GM18909 (cell line): Measurements from ENCODE around the gene LDLRAP1.
A peak's percentile ranks its signal among the peaks of the same experiment; 100 is the strongest.
"Not testable (repeated sequence)": the region's sequence is repeated elsewhere in the genome, so short reads cannot be mapped to it uniquely, and the experiment has no call there.

Experiments
- ATAC-seq: cut with Tn5 transposase; IDR thresholded peaks from one replicate; pipeline ENCODE4 v1.9.1; 2021; ENCODE audit warnings: mild to moderate bottlenecking; ENCODE audit not compliant: unreplicated experiment, poor library complexity

LDLRAP1 gene

DNA sequence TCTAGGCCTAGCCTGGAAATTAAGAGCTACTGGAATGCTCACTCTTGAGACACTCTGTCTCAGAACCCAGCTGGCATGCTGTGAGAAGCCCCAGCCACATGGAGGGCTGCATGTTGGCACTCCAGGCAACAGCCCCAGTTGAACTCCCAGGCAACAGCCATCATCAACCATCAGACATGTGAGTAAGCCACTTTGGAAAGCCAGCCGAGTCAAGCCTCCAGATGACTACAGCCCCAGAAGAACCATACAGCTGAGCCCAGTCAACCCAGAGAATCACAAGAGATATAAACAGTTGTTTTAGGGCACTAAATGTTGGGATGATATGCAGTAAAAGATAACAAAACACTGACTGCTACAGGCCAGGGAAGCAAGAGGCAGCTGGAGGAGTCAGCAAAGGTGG, 55.5 kb downstream of the LDLRAP1 start:
- ATAC-seq, result no peak

DNA sequence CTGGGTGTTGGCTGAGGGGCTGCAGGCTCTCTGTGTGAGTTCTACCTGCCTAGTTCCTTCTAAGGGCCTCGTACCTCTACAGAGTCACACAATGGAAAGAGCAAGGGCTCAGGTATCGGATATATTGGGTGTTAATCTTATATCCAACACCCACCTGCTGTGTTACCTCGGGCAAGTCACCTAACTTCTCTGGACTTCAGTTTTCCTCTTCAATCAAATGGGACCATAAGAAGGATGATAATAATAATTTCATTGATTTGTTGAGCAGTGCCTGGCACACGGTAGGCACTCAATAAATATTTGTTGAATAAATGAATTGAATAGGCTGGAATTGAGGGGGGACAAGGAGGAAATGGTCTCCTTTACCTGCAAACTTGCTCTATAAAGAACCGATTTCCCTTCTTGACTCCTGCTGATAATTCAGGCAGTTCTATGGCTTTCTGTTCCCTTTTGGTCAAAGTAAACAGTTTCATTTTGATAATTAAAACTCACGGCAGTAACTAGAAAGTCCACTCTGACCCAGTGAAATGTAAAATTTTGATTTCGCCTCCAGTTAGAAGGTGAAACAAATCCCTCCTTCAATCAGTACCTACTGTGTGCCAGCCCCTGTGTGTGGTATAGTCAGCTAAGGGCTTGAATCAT, 56.7 kb downstream of the LDLRAP1 start:
- no peak for ATAC-seq

DNA sequence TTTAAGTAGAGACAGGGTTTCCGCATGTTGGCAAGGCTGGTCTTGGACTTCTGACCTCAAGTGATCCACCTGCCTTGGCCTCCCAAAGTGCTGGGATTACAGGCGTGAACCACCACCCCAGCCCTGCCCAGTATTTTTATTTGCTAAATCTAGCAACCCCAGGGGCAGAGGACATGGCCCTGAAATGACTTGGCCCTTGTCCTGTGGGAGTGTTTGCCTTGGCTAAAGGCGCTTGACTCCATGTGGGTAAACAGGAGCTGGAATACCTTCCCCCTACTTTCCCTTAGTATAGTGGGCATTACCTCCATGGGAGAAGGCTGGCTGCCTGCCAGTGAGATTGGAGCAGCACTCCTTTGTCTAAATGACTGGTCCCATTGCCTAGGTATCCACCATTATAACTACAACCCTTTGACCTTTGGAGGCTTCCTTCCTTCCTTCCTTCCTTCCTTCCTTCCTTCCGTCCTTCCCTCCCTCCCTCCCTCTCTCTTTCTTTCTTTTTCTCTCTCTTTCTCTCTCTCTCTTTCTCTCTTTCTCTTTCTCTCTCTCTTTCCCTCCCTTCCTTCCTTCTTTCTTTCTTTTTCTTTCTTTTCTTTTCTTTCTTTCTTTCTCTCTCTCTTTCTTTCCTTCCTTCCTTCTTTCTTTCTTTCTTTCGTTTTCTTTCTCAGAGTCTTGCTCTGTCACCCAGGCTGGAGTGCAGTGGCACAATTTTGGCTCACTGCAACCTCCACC, 57.7 kb downstream of the LDLRAP1 start:
- not testable (repeated sequence) for ATAC-seq

DNA sequence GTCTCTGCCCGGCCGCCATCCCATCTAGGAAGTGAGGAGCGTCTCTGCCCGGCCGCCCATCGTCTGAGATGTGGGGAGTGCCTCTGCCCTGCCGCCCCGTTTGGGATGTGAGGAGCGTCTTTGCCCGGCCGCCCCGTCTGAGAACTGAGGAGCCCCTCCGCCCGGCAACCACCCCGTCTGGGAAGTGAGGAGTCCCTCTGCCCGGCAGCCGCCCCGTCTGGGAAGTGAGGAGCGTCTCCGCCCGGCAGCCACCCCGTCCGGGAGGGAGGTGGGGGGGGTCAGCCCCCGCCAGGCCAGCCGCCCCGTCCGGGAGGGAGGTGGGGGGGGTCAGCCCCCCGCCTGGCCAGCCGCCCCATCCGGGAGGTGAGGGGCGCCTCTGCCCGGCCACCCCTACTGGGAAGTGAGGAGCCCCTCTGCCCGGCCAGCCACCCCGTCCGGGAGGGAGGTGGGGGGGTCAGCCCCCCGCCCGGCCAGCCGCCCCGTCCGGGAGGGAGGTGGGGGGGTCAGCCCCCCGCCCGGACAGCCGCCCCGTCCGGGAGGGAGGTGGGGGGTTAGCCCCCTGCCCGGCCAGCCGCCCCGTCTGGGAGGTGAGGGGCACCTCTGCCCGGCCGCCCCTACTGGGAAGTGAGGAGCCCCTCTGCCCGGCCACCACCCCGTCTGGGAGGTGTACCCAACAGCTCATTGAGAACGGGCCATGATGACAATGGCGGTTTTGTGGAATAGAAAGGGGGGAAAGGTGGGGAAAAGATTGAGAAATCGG, 60.6 kb downstream of the LDLRAP1 start:
- ATAC-seq, result not testable (repeated sequence)

DNA sequence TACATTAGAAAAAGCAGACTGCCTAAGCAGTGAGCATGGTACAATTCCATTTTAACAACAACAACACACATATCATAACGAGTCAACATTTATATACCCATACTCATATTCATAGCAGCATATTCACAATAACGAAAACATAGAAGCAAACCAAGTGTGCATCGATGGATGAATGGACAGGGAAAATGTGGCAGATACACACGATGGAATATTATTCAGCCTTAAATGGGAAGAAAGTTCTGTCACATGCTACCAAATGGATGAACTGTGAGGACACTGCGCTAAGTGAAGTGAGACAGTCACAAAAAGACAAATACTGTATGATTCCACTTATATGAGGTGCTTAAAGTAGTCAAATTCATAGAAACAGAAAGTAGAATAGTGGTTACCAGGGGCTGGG, 63.7 kb downstream of the LDLRAP1 start:
- ATAC-seq, result no peak

DNA sequence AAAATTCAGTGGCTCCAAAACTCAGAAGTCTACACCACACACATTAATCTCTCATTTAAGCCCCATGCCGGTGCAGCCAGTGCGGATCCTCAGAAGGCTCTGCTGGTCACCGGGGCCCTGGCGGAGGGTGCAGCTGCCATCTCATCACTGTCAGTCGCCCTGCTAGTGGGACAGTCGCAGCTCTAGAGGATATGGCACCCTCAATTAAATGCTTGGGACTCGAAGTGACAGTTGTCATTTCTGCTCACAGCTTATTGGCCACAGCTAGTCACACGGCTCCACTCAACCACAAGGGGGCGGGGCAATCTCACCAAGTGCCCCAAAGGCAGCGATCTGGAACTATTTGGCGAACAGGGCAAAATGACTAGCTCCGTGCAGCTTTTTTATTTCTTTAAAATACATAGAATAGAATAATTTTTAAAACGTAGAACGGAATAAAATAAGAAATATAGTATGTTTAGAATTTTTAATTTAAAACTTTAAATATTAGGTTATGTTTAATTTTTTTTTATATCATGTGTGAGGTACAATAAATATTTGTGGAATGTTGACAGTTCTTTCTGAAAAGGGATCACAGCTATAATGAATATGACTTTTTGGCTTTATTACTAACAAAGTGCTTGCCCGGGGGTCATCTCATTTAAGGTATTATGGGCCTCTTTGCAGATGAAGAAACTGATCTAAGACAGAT, 65.2 kb downstream of the LDLRAP1 start:
- ATAC-seq, result peak; percentile 74

DNA sequence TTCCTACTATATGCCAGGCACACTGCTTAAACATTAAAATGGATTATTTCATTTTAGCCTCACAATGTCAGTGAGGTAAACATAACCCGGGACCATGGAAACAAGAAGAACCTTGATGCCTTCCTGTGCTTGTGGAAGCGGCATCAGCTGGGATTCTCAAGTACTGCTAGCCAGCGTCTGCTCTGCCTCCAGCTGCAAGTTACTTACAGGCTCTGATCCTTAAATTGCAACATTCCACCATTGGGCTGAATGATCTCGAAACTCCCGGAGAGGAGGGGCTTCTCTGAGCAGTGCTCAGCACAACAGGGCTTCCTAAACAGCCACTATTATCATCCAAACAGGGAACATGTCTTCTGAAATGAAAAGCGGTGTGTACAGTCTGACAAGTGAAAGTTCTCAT, 66.5 kb downstream of the LDLRAP1 start:
- no peak for ATAC-seq

DNA sequence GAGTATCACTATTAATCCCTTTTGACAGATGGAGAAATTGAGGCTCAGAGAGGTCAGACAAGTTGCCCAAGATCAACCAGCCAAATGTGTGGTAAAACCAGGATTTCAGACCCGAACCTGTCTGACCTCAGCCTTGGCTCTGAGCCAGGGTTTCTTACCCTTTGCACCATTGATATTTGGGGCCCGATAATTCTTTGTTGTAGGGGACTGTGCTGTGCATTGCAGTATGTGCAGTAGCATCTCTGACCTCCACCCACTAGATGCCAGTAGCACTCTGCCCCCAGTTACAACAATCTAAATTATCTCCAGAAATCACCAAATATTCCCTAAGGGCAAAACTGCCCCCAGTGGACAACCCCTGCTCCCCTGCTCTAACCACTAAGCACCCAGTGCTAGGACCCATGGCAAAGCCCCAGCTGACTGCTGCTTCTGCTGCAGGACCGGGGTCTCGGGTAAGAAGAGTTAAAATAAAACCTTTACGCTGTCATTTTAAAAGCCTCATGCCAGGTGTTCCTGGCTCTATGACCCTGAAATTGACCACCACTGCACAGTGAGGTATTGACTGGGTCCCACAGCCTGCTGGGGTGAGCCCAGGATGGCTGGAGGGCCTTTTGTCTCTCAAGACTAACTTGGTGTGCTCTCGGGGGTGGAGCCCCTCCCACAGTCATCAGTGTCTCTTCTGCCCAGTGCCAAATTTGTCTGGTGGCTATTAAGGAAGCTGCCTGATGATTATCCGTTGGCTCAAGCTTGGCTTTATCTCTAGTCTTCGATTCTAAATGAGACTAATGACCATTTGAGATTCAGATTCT, 67.6 kb downstream of the LDLRAP1 start:
- ATAC-seq, result no peak

DNA sequence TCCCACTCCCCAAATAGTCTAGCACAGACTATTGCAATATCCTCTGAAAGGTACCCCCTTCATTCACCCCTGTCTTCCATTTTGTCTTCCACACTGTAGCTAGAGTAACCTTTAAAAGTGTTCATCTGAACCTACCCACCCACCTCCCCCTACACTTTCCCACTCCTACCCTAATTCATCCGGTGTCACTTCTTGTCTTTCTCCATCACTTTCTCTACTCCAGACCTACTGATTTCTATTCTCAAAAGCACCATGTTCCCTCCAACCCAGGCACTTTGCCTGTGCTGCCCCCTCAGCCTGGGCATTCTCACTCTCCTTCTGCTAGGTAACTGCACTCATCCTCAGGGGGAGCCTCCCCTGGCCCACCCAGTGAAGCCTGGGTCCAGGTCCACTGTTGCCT, 68.4 kb downstream of the LDLRAP1 start:
- ATAC-seq, result no peak

DNA sequence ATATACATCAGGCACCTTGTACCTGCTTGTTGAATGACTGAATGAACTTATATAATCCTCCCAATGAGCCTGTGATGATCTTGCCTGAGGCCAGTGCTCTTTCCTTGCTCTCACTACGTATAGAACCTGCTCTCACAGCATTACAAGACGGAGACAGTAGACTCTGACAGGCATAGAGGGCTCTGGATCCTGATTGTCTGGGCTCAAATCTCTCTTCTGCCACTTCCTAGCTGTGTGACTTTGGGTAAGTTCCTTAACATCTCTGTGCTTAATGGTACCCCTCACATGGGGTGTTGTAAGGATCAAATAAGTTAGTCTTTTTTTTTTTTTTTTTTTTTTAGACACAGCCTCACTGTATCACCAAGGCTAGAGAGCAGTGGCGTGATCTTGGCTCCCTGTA, 69.0 kb downstream of the LDLRAP1 start:
- no peak for ATAC-seq

DNA sequence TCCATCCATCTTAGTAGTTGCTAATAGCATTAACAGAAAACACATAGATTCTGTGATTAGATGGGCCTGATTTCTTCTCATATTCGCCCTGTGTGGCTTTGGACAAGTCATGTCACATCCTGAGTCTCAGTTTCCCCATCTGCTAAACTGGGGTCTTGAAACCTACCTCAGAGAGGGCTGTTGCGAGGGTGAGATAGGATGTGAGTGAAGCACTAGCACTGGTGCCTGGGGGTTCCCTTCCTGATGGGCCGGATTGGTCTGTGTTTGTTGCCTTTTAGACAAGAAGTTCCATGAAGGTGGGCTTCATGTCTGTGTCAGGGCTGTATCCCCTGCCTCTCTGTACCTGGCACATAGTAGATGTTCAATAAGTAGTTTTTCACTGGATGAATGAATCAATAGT, 69.7 kb downstream of the LDLRAP1 start:
- ATAC-seq, result no peak

DNA sequence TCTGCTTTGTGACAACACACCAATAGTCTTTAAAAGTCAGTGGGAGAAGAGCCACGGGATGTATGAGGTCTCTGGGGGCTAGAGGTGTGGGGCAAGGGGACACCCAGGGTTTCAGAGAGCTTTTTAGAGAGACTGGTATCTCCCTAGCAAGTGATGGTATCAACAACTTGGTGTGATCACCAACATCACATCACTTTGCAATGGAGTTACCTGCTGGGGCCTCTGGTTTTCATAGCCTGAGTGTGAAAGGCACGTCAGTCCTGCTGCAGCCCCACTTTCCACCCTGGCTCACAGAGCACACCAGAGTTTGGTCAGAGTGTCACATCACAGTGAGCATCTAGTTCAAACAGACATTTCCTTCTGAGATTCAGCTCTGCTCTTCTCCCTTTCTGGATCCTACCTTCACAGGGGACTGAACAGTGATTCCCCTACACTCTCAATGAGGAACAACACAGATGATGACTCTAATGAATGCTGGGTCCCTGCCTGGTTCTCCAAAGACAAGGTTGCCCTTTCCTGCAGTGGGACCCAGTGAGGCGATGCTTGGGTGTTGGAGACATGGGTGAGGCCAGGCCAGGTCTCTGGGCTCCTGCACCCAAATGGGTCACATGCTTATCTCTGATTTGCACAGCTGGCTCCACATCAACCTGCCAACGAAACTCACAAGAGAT, 71.2 kb downstream of the LDLRAP1 start:
- no peak for ATAC-seq

DNA sequence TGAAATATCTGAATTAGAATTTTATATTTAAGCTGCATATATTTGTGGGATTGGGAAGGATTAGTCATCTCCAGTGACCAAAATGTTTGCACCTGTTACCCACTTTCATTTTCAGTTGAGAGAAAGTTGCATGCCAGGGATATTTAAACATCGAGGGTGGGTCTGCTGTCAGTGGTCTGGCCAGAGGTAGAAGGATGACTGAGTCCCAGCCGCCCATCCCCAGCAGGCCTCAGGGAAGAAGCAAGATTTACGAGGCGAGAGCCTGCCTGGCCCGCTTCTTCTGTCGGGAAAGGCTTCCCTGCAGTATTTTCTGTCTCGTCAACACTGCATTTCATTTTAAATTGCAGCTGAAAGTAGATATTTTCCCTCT, 71.8 kb downstream of the LDLRAP1 start:
- ATAC-seq, result no peak

DNA sequence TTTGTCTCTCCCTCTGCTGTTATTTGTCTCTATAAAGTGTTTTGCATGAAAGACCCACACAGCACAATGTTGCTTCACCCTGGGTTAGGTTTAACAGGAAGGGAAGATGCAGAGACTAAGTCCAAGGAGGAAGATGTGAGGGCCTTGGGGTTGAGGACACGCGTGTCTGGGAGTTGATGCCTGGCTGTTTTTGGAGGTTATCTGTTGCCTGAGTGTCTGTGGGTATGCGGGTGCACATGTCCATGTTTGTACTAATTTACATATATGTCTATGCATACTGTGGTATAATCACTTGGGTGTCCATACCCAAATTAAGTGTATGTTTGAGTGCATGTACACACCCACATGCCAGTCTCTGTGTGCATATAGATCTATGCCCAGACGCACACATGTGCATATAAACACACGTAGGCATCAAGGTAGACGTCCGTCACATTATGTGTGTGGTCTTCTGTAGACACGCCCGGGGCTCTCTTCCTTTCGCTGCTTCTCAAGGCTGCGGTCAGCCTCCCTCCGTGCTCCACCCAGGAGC, 72.2 kb downstream of the LDLRAP1 start:
- no peak for ATAC-seq

DNA sequence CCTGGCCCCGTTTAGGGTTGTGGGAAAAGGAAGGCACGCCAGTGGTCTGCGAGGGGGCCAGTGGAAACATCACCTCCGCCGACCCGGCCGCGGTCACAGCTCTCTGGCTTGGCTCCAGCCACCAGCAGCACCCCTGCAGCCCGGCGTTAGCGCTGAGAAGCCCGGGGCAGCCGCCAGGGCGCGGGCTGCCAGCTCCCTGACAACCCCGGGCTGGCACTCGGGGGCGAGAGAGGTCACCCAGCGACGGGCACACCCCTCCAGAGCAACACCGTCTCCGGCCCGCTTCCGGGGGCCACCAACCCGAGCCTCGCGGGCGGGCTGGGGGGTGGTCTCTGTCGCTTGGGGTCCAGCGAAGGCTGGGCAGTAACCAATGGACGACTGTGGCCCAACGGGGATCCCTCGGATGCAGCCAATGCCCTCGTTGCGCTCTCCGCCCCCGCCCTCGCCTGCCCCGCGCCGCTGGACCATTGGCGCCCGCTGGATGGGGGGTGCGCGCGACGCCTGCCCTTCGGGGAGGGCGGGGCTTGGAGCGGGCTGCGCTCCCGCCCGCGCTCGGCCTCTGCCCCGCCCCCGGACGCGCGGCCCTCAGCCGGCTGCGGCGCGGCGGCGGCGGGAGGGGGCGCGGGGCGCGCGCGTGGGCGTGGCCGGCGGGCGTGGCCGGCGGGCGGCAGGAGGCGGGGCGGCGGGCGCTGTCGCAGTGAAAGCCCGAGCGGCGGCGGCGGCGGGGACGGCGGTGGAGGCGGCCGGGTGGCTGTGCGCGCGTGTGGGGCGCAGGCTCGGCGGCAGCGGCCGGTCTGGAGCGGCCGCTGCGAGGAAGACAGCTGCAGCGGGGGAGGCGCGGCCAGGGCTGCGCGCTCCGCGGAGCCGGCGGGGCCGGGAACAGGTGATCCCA, 72.9 kb downstream of the LDLRAP1 start, which contains the start of gene MAN1C1:
MAN1C1 (plus strand) TSS at position 697 of the 892 bp plus-strand sequence. CDS start 1,007 bp downstream, outside the sequence.
- peak; percentile 67 for ATAC-seq

DNA sequence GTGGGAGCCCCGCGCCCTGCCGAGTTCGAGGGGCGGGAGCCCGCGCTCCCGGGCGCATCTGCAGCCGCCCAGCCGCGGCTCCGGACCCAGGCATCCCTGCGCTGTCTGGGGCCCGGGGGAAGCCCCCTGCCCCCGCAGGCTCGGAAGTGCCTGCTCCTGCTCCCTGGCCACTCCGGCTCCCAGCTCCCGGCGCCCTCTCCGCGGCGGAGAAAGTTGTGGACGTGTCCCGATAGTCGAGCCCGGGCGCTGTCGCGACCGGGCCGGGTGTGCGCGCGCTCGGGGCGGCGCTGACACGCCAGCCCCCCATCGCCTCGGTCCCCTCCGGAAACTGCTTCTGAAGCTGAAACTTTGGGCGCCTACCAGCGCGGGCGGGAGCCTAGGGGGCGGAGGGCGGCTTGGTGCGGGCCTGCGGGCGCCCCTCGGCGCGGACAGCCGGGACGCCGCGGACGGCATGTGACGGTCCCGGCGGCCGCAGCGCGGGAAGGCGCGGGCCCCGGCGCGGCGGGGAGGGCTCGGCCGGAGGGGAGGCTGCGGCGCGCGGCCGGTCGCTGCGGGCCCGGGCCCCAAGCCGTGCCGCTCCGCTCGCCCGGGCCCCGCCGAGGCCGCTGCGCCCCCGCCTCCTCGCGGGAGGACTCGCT, 73.7 kb downstream of the LDLRAP1 start:
- peak; percentile 7 for ATAC-seq

DNA sequence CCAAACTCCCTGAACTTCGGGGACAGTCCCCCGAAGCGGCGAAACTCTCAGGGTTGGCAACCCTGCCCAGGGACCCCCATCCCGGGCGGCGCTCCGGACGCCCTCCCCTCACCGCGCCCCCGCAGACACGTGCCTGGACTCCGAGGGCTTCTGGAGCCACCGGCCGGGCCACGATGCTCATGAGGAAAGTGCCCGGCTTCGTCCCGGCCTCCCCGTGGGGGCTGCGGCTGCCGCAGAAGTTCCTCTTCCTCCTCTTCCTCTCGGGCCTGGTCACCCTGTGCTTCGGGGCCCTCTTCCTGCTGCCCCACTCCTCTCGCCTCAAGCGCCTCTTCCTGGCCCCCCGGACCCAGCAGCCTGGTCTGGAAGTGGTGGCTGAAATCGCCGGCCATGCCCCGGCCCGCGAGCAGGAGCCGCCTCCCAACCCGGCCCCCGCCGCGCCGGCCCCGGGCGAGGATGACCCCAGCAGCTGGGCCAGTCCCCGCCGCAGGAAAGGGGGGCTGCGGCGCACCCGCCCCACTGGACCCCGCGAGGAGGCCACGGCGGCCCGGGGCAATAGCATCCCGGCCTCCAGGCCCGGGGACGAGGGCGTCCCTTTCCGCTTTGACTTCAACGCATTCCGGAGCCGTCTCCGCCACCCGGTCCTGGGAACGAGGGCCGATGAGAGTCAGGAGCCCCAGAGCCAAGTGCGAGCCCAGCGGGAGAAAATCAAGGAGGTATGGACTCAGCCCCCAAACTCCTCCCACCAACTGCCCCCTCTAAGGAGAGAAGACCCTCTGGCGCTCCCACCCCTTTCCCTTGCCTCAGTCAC, 74.4 kb downstream of the LDLRAP1 start:
- ATAC-seq, result no peak
